ENCODE data around the gene SYT2. TPM values are rescaled to one million over a fixed set of nuclear protein-coding genes. Genes with fewer than 3 reads are reported as not detected.

SYT2 gene
- polyA plus RNA-seq, 2 donors: 0.01 to 0.04 TPM

DNA sequence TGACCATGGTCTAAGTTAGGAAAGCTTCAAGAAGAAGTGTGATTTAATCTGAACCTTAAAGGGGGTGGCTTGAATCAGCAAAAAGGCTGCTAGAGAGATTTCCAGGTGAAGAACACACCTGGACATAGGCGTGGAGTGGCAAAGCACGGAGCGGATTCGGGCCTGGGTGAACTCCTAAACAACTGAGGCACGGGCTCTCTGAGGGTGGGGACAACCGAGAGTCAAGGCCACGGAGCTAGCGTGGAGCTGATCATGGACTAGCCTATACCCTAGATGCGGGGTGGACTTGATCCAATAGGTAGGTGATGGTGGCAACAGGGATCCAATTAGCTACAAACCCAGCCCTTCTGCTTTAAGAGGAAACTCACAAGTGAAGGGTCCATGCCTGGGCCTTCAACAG, 27.8 kb downstream of the SYT2 start:
- H3K27me3 ChIP-seq (ENCODE audit: control insufficient read depth in 1 of 2, insufficient read depth in 2 of 2, low read length in 2 of 2): no peaks in the 10 kb centered on the region
- no peak overlapping the region for H3K27ac ChIP-seq (ENCODE audit: low read depth in 2 of 2, low read length in 1 of 2)
- 90 to 92% methylated on average over 9 of the region's 9 CpGs for WGBS, 2 donors
- peaks cover 0 to 4% of the 10 kb centered on the region in 2 donors for H3K9me3 ChIP-seq (ENCODE audit: control insufficient read depth in 2 of 2, insufficient read depth in 1 of 2, low read depth in 1 of 2, low read length in 1 of 2)
- H3K36me3 ChIP-seq (ENCODE audit: control insufficient read depth in 2 of 2, insufficient read depth in 2 of 2, low read length in 1 of 2): no peaks in the 10 kb centered on the region
- H3K4me1 ChIP-seq (ENCODE audit: control insufficient read depth in 2 of 2, insufficient read depth in 2 of 2, low read length in 1 of 2): no peaks in the 10 kb centered on the region
- H3K4me3 ChIP-seq (ENCODE audit: low read depth in 1 of 2, low read length in 2 of 2): no peak overlapping the region

DNA sequence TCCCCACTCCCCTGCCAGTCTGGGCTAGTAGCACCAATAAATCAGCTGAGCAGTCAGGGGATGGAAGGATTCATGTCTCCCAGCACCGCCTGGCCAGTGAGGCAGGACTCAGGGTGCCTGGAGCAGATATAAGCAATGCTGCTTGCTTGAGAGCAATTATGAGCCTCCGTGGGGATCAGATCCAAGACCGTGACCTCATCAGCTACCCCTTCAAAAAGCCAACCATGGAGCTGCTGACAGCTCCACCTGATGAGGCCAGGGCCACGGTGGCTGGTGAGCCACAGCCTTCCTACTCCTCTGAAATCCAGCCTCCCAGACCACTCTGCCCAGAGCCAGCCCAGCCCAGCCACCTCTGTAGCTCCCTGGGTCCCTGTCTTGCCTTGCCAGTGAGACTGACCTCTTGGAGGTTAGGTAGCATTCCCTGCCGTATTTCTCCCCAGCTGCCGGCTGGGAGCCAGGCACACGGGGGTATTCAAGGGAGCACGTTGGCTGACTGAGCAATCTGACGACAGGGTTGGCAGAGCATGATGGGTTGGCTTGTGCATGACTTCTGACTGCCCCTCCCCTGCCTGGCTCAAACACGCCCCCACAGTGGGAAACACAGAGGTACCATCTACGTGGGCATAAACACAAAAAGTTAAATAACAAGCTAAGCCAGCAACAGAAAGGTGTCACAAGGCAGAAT, 28.4 kb downstream of the SYT2 start:
- 62 to 67% methylated on average over 11 of the region's 11 CpGs for WGBS, 2 donors
- H3K27ac ChIP-seq (ENCODE audit: low read depth in 2 of 2, low read length in 1 of 2): no peak overlapping the region
- H3K36me3 ChIP-seq (ENCODE audit: control insufficient read depth in 2 of 2, insufficient read depth in 2 of 2, low read length in 1 of 2): no peaks in the 10 kb centered on the region
- H3K9me3 ChIP-seq (ENCODE audit: control insufficient read depth in 2 of 2, insufficient read depth in 1 of 2, low read depth in 1 of 2, low read length in 1 of 2): peaks cover 0 to 6% of the 10 kb centered on the region in 2 donors
- H3K4me3 ChIP-seq (ENCODE audit: low read depth in 1 of 2, low read length in 2 of 2): no peak overlapping the region
- no peaks in the 10 kb centered on the region for H3K4me1 ChIP-seq (ENCODE audit: control insufficient read depth in 2 of 2, insufficient read depth in 2 of 2, low read length in 1 of 2)
- no peaks in the 10 kb centered on the region for H3K27me3 ChIP-seq (ENCODE audit: control insufficient read depth in 1 of 2, insufficient read depth in 2 of 2, low read length in 2 of 2)

GRCh38 chr1:202680586-202681352, 29.5 kb downstream of the SYT2 start:
- Histone ChIP-seq H3K4me3 (ENCODE audit: low read depth in 1 of 2, low read length in 2 of 2) (no peak overlapping the region), H3K4me1 (ENCODE audit: control insufficient read depth in 2 of 2, insufficient read depth in 2 of 2, low read length in 1 of 2) (no peaks in the 10 kb centered on the region), H3K27ac (ENCODE audit: low read depth in 2 of 2, low read length in 1 of 2) (no peak overlapping the region), H3K27me3 (ENCODE audit: control insufficient read depth in 1 of 2, insufficient read depth in 2 of 2, low read length in 2 of 2) (no peaks in the 10 kb centered on the region), H3K9me3 (ENCODE audit: control insufficient read depth in 2 of 2, insufficient read depth in 1 of 2, low read depth in 1 of 2, low read length in 1 of 2) (peaks cover 0 to 6% of the 10 kb centered on the region in 2 donors), H3K36me3 (ENCODE audit: control insufficient read depth in 2 of 2, insufficient read depth in 2 of 2, low read length in 1 of 2) (no peaks in the 10 kb centered on the region)
- WGBS, 2 donors: 65 to 76% methylated on average over 2 of the region's 2 CpGs

DNA sequence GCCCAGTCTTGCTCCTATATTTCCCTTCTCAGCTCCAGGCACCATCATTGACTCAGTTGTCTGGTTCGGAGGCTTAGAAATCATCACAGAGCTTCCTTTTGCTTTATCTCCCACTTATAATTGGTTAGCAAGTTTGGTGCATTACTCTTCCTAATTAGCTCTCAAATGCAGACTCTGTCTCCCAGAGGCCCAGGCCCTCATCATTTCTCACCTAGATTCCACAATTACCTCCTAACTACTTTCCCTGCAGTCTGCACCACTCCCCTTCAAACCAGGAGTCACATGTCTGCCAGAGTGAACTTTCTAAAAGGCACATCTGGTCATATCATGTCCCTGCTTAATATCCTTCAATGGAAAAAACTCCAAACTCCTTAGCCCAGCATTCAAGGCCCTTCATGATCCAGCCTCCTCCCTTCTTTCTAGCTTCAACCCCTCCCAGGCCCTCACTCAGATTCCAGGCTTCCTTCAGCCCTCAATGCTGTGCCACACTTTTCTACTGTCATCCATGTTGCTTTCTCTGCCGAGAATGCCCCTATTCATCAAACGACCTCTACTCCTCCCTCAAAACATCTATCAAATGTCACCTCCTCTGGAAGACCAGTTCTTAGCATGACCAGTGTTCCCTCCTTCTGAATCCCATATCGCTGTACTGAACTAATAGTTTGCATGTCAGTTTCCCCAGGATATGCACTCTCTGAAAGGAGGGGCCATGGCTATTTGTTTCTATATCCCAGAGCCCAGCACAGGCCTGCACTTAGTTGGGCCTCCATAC, 30.7 kb downstream of the SYT2 start:
- 64 to 67% methylated on average over 4 of the region's 4 CpGs for WGBS, 2 donors
- Histone ChIP-seq H3K4me3 (ENCODE audit: low read depth in 1 of 2, low read length in 2 of 2) (no peak overlapping the region), H3K27me3 (ENCODE audit: control insufficient read depth in 1 of 2, insufficient read depth in 2 of 2, low read length in 2 of 2) (no peaks in the 10 kb centered on the region), H3K36me3 (ENCODE audit: control insufficient read depth in 2 of 2, insufficient read depth in 2 of 2, low read length in 1 of 2) (no peaks in the 10 kb centered on the region), H3K4me1 (ENCODE audit: control insufficient read depth in 2 of 2, insufficient read depth in 2 of 2, low read length in 1 of 2) (no peaks in the 10 kb centered on the region), H3K9me3 (ENCODE audit: control insufficient read depth in 2 of 2, insufficient read depth in 1 of 2, low read depth in 1 of 2, low read length in 1 of 2) (peaks cover 0 to 6% of the 10 kb centered on the region in 2 donors), H3K27ac (ENCODE audit: low read depth in 2 of 2, low read length in 1 of 2) (no peak overlapping the region)

DNA sequence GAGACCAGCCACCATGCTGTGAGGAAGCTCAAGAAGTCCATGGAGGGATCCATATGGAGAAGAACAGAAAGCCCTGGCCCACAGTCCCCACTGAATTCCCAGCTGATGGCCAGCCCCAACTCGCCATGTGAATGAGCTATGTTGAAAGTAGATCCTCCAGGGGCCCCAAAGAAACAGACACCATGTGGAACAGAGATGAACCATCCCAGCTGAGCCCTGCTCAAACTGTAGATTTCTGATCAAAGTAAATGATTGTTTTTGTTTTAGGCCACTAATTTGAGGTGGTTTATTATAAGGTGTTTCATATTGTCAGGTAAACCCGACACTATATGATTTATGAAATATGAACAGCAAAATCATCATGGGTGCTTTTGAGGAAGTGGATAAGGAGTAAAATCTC, 32.8 kb downstream of the SYT2 start:
- H3K27me3 ChIP-seq (ENCODE audit: control insufficient read depth in 1 of 2, insufficient read depth in 2 of 2, low read length in 2 of 2): no peaks in the 10 kb centered on the region
- H3K27ac ChIP-seq (ENCODE audit: low read depth in 2 of 2, low read length in 1 of 2): no peak overlapping the region
- no peaks in the 10 kb centered on the region for H3K4me1 ChIP-seq (ENCODE audit: control insufficient read depth in 2 of 2, insufficient read depth in 2 of 2, low read length in 1 of 2)
- peaks cover 0 to 6% of the 10 kb centered on the region in 2 donors for H3K9me3 ChIP-seq (ENCODE audit: control insufficient read depth in 2 of 2, insufficient read depth in 1 of 2, low read depth in 1 of 2, low read length in 1 of 2)
- H3K4me3 ChIP-seq (ENCODE audit: low read depth in 1 of 2, low read length in 2 of 2): no peak overlapping the region
- H3K36me3 ChIP-seq (ENCODE audit: control insufficient read depth in 2 of 2, insufficient read depth in 2 of 2, low read length in 1 of 2): no peaks in the 10 kb centered on the region
- WGBS, 2 donors: 87 to 88% methylated on average over 2 of the region's 2 CpGs

- Histone ChIP-seq H3K27ac (ENCODE audit: low read depth in 2 of 2, low read length in 1 of 2) (no peak overlapping the region), H3K27me3 (ENCODE audit: control insufficient read depth in 1 of 2, insufficient read depth in 2 of 2, low read length in 2 of 2) (no peaks in the 10 kb centered on the region), H3K4me1 (ENCODE audit: control insufficient read depth in 2 of 2, insufficient read depth in 2 of 2, low read length in 1 of 2) (no peaks in the 10 kb centered on the region), H3K9me3 (ENCODE audit: control insufficient read depth in 2 of 2, insufficient read depth in 1 of 2, low read depth in 1 of 2, low read length in 1 of 2) (peaks cover 0 to 2% of the 10 kb centered on the region in 2 donors), H3K36me3 (ENCODE audit: control insufficient read depth in 2 of 2, insufficient read depth in 2 of 2, low read length in 1 of 2) (no peaks in the 10 kb centered on the region), H3K4me3 (ENCODE audit: low read depth in 1 of 2, low read length in 2 of 2) (no peak overlapping the region)
- WGBS, 2 donors: 74 to 75% methylated on average over 5 of the region's 5 CpGs
Measured at GRCh38 chr1:202673531-202673930, 36.7 kb downstream of the SYT2 start.

DNA sequence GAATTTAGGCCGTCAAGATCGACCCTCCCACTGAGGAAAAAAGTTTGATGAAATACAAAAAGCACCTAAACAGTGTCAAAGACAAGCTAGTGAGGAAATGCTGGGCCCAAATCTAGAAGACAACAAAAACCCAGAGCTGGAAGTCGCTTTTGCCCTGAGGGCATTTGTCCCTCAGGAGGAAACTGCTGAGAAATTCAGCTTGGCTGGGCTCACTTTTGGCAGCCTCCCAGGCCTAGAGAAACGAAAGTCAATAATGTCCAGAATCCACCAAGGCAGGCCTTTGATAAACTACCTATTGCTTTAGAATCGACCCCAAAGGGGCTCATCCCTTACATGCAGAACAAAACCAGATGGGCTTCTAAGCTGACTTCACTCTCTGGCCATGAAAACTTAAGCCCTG, 38.9 kb downstream of the SYT2 start:
- WGBS, 2 donors: 27 to 37% methylated on average over 5 of the region's 5 CpGs
- Histone ChIP-seq H3K9me3 (ENCODE audit: control insufficient read depth in 2 of 2, insufficient read depth in 1 of 2, low read depth in 1 of 2, low read length in 1 of 2) (no peaks in the 10 kb centered on the region), H3K4me3 (ENCODE audit: low read depth in 1 of 2, low read length in 2 of 2) (no peak overlapping the region), H3K27ac (ENCODE audit: low read depth in 2 of 2, low read length in 1 of 2) (no peak overlapping the region), H3K36me3 (ENCODE audit: control insufficient read depth in 2 of 2, insufficient read depth in 2 of 2, low read length in 1 of 2) (no peaks in the 10 kb centered on the region), H3K27me3 (ENCODE audit: control insufficient read depth in 1 of 2, insufficient read depth in 2 of 2, low read length in 2 of 2) (no peaks in the 10 kb centered on the region), H3K4me1 (ENCODE audit: control insufficient read depth in 2 of 2, insufficient read depth in 2 of 2, low read length in 1 of 2) (no peaks in the 10 kb centered on the region)

- H3K27me3 ChIP-seq (ENCODE audit: control insufficient read depth in 1 of 2, insufficient read depth in 2 of 2, low read length in 2 of 2): no peaks in the 10 kb centered on the region
- no peaks in the 10 kb centered on the region for H3K9me3 ChIP-seq (ENCODE audit: control insufficient read depth in 2 of 2, insufficient read depth in 1 of 2, low read depth in 1 of 2, low read length in 1 of 2)
- no peak overlapping the region for H3K4me3 ChIP-seq (ENCODE audit: low read depth in 1 of 2, low read length in 2 of 2)
- no peak overlapping the region for H3K27ac ChIP-seq (ENCODE audit: low read depth in 2 of 2, low read length in 1 of 2)
- 81 to 83% methylated on average over 3 of the region's 3 CpGs for WGBS, 2 donors
- no peaks in the 10 kb centered on the region for H3K36me3 ChIP-seq (ENCODE audit: control insufficient read depth in 2 of 2, insufficient read depth in 2 of 2, low read length in 1 of 2)
- no peaks in the 10 kb centered on the region for H3K4me1 ChIP-seq (ENCODE audit: control insufficient read depth in 2 of 2, insufficient read depth in 2 of 2, low read length in 1 of 2)
Measured at GRCh38 chr1:202665417-202665816, 44.8 kb downstream of the SYT2 start.

DNA sequence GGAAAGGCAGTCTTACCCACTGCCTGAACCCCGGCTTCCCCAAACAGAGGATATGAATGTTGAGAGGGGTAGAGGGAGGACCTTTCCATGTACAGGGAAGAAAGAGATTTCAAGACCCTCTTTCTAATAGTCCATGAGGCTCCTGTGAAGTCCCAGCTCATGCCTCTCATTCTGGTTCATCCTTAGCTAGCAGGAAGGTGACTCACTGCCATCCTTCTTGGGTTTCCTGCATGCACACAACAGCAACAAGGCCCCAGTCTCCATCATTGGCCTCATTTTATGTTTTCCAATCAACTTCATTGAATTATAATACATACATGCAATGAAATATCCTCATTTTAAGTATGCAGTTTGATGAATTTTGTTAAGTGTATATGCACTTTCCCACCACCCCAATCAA, 46.2 kb downstream of the SYT2 start:
- 40 to 92% methylated on average over 1 of the region's 1 CpG for WGBS, 2 donors
- H3K36me3 ChIP-seq (ENCODE audit: control insufficient read depth in 2 of 2, insufficient read depth in 2 of 2, low read length in 1 of 2): no peaks in the 10 kb centered on the region
- no peaks in the 10 kb centered on the region for H3K4me1 ChIP-seq (ENCODE audit: control insufficient read depth in 2 of 2, insufficient read depth in 2 of 2, low read length in 1 of 2)
- no peak overlapping the region for H3K27ac ChIP-seq (ENCODE audit: low read depth in 2 of 2, low read length in 1 of 2)
- H3K4me3 ChIP-seq (ENCODE audit: low read depth in 1 of 2, low read length in 2 of 2): no peak overlapping the region
- no peaks in the 10 kb centered on the region for H3K27me3 ChIP-seq (ENCODE audit: control insufficient read depth in 1 of 2, insufficient read depth in 2 of 2, low read length in 2 of 2)
- H3K9me3 ChIP-seq (ENCODE audit: control insufficient read depth in 2 of 2, insufficient read depth in 1 of 2, low read depth in 1 of 2, low read length in 1 of 2): no peaks in the 10 kb centered on the region
